Epidermal melanocyte (primary cell): Measurements from ENCODE around the gene ITIH3.
"Not testable (repeated sequence)": the region's sequence is repeated elsewhere in the genome, so short reads cannot be mapped to it uniquely, and the experiment has no call there.

Source experiments
- DNase-seq: peaks from one replicate; pipeline ENCODE4 v3.0.0; 2011; ENCODE audit warnings: low spot score; ENCODE audit not compliant: insufficient read length

The ITIH3 gene, protein sequence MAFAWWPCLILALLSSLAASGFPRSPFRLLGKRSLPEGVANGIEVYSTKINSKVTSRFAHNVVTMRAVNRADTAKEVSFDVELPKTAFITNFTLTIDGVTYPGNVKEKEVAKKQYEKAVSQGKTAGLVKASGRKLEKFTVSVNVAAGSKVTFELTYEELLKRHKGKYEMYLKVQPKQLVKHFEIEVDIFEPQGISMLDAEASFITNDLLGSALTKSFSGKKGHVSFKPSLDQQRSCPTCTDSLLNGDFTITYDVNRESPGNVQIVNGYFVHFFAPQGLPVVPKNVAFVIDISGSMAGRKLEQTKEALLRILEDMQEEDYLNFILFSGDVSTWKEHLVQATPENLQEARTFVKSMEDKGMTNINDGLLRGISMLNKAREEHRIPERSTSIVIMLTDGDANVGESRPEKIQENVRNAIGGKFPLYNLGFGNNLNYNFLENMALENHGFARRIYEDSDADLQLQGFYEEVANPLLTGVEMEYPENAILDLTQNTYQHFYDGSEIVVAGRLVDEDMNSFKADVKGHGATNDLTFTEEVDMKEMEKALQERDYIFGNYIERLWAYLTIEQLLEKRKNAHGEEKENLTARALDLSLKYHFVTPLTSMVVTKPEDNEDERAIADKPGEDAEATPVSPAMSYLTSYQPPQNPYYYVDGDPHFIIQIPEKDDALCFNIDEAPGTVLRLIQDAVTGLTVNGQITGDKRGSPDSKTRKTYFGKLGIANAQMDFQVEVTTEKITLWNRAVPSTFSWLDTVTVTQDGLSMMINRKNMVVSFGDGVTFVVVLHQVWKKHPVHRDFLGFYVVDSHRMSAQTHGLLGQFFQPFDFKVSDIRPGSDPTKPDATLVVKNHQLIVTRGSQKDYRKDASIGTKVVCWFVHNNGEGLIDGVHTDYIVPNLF

DNA sequence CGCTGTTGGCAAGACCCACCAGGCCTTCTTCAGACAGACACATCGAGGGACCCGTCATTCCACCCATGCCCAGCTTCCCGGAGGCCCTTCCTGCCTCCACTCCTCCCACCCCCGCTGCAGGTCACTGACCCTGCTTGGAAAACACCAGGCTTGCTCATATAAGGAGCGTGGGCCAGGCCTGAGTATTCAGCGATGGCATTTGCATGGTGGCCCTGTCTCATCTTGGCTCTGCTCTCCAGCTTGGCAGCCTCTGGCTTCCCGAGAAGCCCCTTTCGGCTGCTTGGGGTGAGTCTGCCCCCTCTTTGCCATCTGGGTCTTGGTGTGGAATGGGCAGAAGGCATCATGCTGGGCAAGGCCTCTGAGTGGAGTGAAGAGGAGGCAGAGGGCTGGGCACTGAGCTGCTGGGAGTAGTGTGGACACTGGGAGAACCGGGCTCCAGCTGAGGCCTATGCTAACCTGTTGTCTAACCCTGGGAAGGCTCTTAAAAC is at the start of gene ITIH3:
Gene ITIH3, plus strand, starts transcription at position 185 of the 488 bp plus-strand sequence. Its CDS starts 8 bp downstream, at position 193.
- no peak for DNase-seq

DNA sequence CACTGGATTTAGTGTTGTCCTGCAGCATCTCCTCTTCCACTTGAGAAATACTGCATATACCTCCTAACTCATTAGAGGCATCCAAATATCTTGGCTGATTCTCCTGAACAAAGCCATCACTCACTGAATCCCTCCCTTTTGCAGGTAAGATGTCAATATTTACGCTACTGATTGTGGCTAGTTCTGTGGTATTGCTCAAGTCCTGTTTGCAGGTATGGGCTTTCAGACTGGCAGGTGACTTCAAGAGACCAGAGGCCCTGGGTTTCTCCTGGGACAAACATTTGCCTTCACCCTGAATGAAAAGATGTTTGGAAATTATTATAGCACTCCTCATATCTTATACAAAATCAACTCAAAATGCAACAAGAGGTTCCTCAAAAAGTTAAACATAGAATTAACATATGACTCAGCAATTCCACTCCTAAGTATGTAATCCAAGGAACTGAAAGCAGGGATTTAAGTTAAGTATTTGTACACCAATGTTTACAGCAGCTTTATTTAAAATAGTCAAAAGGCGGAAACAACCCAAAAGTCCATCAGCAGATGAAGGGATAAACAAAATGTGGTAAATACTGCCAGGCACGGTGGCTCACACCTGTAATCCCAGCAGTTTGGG is 42.4 kb upstream of the ITIH3 start:
- no peak for DNase-seq

DNA sequence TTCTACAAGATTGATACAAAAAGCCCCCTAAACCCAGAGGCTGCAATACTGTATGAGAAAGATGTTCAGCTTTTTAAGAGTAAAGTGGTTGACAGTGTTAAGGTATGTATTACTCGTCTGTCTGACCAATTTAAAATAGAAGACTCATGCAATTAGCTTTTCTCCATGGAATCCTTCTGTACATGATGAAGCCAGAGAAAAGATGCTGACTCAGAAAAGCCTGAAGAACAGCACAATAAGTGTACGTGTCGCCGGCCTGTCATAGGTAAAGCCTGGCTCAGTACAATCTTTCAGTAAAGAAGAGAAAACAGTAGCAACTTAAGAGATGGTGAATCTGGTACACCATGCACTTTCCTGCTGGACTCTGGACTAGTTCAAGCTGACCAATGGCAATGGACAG is 40.2 kb upstream of the ITIH3 start:
- no peak for DNase-seq

DNA sequence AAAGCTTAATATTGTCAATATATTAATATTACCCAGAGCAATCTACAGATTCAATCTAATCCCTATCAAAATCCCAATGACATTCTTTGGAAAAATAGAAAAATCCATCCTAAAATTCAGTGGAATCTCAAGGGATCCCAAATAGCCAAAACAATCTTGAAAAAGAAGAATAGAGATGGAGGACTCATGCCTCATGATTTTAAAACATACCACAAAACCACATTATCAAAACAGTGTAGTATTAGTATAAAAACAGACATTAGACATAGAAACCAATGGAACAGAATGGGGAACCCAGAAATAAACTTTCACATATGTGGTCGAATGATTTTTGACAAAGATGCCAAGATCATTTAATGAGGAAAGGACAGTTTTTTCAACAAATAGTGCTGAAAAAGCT is 38.5 kb upstream of the ITIH3 start:
- DNase-seq, result no peak

DNA sequence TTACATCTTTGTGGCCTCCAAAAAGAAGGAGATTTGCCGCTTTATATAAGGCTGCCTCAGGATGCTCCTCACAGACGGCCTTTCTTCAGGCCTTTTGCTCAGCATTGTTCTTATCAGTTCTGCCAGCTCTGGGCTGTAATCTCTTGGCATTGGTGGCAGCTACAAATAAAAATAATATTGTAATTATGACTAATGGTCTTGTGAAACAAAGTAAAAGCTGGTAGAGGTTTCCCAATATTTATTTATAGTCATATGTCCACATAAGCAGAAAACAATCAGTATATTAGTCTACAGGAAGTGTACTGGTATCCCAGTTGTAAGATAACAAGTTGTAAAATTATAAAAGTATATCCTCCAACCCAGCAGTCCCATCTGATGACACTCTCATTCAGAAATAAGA is 31.1 kb upstream of the ITIH3 start:
- DNase-seq, result no peak

DNA sequence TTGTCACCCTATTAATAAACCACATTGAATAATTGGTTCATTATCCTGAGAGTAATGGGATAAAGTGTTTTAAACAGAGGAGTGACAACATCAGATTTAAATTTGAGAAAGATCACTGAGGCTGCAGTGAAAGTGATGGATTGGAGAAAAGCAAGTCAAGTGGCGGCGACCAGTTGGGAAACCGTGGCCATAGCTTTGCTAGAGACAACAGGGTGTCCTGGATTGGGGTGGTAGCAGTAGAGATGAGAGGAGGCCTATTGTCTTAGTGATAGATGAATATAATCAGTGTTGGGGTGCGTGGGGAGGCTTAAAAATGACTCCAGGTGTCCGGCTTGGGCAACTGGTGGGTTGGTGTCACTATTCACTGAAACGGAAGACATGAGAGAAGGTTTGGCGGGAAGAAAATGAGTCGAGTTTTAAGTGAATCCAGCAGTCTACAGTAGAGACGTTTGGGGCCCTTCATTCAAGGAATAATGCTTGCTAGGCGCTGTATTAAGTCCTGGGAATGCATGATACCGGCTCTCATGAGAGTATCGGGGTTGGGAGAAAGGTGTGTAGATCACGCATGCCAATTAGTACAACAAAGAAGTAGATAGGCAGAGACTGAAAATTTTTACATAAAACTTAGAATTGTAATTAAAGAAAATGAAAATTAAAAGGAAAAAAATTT is 24.7 kb upstream of the ITIH3 start:
- no peak for DNase-seq

DNA sequence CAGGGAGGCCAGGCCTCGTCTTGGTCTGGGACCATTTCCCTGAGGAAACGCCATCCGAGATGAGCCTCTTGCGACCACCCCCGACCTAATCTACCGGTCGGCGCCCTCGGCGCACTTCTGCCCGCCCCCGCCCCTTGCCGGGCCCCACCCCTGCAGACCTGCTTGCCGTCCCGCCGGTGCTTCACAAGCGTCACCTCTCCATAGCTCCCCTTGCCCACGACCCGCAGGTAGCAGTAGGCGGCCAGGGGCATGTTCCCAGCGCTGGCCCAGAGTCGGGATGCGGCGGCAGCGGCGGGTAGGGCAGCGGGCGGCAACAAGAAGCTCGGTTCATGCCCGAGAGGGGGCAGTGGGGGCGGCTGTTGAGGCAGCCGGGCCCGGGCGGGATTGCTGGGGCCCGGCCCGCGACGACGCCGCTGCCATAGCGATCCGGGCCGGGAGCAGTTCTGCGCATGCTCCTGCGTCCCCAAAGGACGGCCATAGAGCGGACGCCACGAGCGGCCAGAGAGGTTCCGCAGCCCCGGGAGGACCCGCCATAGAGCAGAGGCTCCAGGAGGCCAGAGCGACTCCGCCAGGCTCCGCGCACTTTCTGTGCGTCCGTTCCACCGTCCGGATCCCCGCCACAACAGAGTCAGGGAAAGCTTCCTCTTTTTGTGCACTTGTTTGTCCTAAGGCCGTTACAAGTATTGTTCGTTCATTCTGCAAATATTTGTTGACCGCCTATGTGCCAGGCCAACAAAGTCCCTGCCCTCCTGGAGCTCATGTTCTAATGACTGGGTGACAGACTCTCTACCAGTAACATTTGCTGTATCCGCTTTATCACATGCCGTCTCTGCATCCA is 23.9 kb upstream of the ITIH3 start, which contains the start of gene NEK4:
Gene NEK4, minus strand, starts transcription at position 445 of the 838 bp plus-strand sequence. Its CDS starts 194 bp downstream, at position 251.
- DNase-seq, result peak; percentile 80

DNA sequence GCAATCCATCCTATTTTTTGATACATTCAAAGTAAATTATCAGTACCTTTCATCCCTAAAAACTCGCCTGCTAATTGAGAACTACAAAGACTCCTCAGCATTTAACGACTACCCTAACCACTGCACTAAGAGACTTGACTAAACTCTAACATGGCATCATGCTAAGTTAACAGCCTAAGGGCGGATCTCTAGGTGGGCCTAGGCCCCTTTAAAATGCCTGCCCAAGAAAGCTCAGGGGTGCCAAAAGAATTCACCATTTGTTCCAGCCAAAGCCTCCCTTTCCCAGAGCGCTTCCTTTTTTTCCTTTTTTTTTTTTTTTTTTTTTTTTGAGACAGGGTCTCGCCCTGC is 23.3 kb upstream of the ITIH3 start:
- no peak for DNase-seq

DNA sequence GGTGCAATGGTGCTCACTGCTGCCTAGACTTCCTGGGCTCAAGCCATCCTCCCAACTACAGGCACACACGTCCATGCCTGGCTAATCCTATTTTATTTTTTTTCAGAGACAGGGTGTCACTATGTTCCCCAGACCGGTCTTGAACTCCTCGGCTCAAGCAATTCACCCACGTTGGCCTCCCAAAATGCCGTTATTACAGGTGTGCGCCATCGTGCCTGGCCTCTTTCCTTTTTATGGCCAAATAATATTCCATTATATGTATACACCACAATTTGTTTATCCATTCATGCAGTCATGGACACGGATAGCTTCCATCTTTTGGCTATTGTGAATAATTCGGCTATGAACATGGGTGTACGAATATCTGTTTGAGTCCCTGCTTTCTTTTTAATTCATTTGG is 22.9 kb upstream of the ITIH3 start:
- DNase-seq, result no peak

DNA sequence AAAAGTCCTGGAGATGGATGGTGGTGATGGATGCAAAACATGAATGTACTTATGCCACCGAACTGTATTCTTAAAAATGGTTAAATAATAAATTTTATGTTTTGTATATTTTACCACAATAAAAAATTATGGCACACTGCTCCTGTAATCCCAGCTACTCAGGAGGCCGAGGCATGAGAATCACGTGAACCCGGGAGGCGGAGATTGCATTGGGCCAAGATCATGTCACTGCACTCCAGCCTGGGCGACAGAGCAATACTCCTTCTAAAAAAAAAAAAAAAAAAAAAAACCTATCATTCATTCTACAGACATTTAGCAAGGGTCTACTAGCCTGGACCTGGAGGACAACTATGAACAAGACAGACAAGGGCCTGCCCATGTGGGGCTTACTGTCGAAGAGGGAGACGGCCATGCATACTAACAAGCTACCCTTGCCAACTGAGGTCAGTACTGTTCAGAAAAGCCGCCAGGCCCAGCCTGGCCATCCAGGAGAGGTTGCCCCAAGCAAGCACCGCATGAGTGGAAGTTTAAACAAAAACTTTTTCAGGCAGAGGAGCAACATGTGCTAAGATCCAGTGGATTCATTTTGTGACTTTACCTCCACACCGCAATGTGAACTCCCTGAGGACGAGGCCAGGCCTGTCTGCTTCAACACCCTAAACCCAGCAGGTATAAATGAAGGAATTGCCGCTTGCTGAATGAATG is 21.1 kb upstream of the ITIH3 start:
- no peak for DNase-seq

DNA sequence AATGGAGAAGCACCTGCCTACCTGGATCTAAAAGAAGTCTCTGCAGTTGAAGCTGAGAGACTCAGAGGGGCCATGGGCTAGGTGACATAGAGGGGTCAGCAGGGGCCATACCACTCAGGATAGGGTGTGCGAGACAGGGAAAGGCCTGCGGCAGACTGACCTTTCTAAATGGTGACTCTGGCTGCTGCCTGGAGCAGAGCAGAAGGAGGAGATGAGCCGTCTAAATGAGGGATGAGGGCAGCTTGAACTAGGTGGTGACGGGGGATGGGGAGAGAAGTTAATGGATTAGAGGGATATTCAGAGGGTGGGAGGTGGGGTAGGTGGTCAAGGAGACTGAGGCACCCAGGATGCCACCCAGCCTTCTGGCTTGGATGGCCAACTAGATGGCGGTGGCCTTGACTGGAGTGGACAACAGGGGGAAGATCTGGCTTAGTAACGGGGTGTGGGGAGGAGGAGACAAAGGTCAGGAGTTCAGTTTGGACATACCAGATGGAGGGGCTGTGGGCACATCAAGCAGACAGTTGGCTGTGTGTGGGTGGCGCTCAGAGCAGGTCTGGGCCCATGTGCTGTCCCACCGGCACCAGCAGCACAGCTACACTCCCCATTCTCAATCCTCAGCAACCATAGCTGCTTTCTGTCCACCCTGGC is 20.4 kb upstream of the ITIH3 start:
- DNase-seq, result no peak

DNA sequence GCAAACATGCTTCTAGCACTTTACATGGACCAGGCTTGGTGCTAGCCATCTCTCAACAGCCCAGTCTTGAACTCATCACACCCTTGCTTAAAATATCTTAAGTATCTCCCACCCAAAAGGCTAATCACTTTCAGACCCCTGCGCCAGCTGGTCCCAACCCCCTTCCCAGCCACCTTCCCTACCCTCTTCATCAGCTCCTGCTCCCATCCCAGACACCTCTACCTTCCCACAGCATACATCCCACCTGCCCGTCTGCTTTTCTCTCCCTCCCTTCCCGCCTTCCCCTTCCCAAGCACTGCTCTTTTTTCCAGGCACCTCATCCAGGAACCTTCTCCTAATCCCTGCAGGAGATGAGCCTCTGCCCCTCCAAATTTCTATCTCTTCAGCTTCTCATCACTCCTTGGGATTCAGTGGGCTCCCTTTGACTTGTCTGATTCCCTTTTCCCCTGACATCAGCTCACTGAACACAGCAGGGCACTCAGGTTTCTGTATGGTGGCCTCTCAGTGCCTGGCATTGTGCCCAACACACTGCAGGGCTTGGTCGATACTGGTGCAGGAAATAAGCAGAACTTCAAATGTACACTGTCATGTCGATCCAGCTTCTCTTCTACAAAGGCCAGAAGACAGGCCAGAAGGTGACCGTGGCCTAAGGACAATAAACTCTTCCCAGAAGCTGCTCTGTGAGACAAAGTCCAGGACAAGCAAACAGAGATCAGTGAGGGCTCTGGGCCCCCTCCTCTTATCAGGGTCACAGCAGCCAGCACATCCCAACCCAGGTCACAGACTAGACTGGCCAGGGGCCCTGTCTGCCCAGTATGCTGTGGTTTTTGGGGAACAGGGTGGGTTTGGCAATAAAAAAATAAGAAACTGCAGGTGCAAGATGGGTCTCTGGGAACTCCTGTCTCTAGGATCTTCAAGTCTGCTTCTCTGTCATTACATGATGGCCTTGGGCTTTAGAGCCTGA is 19.4 kb upstream of the ITIH3 start:
- no peak for DNase-seq

DNA sequence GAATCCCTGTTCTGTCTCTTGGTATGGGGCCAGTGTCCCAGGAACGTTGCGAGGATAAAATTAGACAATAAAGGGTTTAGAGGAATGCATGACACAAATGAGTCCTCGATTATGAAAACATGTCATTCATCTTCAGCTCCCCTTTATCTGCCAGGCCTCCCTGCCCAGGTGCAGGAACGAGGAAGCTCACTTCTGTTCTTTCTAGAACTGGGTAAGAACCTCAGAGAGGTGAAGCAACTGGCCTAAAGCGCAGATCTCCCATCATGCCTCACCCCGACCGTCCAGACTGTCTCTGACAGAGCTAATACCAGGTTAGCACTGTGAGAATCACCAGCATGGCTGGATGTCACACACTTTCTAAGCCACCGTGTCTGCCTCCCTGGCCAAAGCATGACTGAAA is 18.7 kb upstream of the ITIH3 start:
- DNase-seq, result no peak

DNA sequence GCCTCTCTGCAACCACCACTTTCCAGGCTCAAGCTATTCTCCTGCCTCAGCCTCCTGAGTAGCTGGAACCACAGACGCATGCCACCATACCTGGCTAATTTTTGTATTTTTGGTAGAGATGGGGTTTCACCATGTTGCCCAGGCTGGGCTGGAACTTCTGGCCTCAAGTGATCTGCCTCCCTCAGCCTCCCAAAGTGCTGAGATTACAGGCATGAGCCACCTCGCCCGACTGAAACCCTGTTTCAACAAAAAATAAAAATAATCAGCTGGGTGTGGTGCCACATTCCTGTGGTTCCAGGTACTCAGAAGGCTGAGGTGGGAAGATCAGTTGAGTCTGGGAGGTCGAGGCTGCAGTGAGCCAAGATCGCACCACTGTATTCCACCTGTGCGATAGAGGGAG is 18.1 kb upstream of the ITIH3 start:
- not testable (repeated sequence) for DNase-seq

DNA sequence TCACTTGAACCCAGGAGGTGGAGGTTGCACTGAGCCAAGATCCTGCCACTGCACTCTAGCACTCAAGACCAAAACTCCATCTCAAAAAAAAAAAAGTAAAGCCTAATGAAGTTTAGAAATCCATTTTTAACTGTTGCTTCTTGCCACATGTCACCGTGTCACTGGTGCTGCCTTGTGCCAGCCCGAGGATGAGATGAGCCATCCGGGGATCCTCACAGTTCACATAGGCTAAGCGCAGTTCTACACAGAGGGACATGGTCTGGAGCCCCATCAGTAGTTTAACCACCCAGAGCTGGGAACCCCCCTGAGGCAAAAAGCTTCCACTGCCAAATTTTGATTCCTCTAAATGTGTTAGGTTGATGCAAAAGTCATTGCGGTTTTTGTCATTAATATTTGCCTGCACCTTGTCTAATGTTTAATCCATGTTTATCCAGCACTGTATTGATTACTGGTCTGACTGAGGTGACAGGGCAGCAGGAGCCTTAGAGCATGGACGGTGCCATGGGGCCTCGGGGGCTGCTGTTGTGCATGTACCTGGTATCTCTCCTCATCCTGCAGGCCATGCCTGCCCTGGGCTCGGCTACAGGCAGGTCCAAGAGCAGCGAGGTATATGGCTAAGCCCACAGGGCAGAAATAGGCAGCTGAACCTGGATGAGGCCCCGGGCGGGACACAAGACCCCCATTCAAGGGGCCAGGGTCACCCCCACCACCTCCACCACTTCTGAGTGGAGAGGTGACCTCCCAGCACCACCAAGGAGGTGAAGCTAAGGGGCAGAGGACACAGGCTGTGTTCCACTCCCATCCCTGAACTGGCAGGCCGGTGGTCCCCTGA is 17.3 kb upstream of the ITIH3 start, which contains the start of gene ITIH1:
Gene ITIH1, plus strand, starts transcription at position 473 of the 832 bp plus-strand sequence. Its CDS starts 17 bp downstream, at position 490.
- DNase-seq, result no peak

DNA sequence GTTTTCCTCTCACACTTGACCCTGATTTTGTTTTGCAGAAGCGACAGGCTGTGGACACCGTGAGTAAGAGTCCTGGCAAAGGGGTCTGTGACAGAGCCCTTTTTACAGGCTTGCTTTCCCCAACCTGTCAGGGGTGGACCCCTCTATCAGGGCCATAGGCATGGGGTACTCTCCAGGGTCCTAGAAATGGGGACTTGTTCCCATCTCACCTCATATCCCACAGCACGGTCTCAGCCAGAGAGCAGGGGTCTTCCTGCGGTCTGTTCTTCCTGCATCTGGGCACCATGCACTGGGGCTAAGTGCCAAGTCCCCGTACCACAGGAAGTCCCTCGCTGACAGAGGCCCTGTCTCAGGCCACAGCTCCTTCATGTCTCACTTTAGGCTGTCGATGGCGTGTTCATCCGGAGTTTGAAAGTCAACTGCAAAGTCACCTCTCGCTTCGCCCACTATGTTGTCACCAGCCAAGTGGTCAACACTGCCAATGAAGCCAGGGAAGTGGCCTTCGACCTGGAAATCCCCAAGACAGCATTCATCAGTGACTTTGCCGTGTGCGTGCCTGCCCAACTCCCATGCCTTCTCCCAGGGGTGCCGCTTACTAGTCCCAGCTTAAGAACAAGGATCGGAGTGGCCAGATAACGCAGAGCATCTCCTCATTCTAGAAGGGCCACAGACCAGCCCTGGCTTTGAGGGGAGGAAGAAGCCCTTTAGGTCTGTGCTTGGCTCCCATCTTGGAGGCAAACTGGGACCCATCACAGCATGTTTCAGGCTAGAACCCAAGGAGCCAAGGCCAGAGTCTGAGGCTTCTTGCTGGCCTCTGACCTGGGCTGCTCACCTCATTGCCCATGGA is 16.4 kb upstream of the ITIH3 start:
- DNase-seq, result no peak
